Right atrium auricular region (tissue), 2 donors: Measurements from ENCODE around the gene PRR12. TPM values are rescaled to one million over a fixed set of nuclear protein-coding genes. Genes with fewer than 3 reads are reported as not detected.

Experiments used
- DNase-seq: peaks from one replicate; pipeline ENCODE4 v3.0.0-alpha.2; 2019; ENCODE audit warnings: low spot score
- H3K27ac ChIP-seq, 2 donors: fragments of 200-600 bp; sonication (generic); 1 replicate in 1 of 2; 2 replicates in 1 of 2; pipeline ENCODE4 v1.5.1; 2016 to 2019
- H3K27me3 ChIP-seq, 2 donors: fragments of 200-600 bp; sonication (generic); one replicate each; pipeline versions ENCODE4 v1.5.1 to v1.6.0; 2017 to 2019
- H3K36me3 ChIP-seq: fragments of 200-600 bp; sonication (generic); one replicate; pipeline ENCODE4 v1.5.1; 2016
- H3K4me1 ChIP-seq, 2 donors: fragments of 200-600 bp; sonication (generic); one replicate each; pipeline versions ENCODE4 v1.5.1 to v1.6.0; 2017 to 2019
- H3K4me3 ChIP-seq, 2 donors: fragments of 200-600 bp; sonication (generic); 1 replicate in 1 of 2; 2 replicates in 1 of 2; pipeline ENCODE4 v1.5.1; 2017 to 2019; ENCODE audit warnings: mild to moderate bottlenecking in 1 of 2, moderate library complexity in 1 of 2
- H3K9me3 ChIP-seq, 2 donors: fragments of 200-600 bp; sonication (generic); one replicate each; pipeline ENCODE4 v1.5.1; 2019
- CTCF ChIP-seq, 2 donors: fragments of 200-600 bp; sonication (generic); IDR thresholded peaks; one replicate each; pipeline ENCODE4 v1.5.1; 2019; ENCODE audit warnings: antibody characterized with exemption in 2 of 2
- total RNA-seq, 2 donors: library from RNA; depleted of rRNA; stranded (reverse); fragments of >200 nt; gene quantifications; one replicate each; pipeline ENCODE4 v1.1.0, GENCODE V29; 2016

PRR12 gene
- total RNA-seq, 2 donors from 2014 or later, result 6.6 to 13.3 TPM

GRCh38 chr19:49655570-49656455 lies 64.8 kb downstream of the PRR12 start:
- no peaks in the 10 kb centered on the region for H3K9me3 ChIP-seq
- H3K4me3 ChIP-seq, result no peak overlapping the region
- no peaks in the 10 kb centered on the region for H3K27me3 ChIP-seq
- no peak for DNase-seq
- no peaks in the 10 kb centered on the region for H3K4me1 ChIP-seq
- peaks cover 92% of the 10 kb centered on the region for H3K36me3 ChIP-seq
- no peak overlapping the region for H3K27ac ChIP-seq
- no peak for TF ChIP-seq CTCF (IDR thresholded peaks at IDR 0.05)

GRCh38 chr19:49656456-49657109 lies 65.6 kb downstream of the PRR12 start:
- H3K27ac ChIP-seq, result no peak overlapping the region
- H3K4me3 ChIP-seq, result no peak overlapping the region
- H3K4me1 ChIP-seq, result no peaks in the 10 kb centered on the region
- no peak for DNase-seq
- no peaks in the 10 kb centered on the region for H3K9me3 ChIP-seq
- H3K27me3 ChIP-seq, result no peaks in the 10 kb centered on the region
- peaks cover 93% of the 10 kb centered on the region for H3K36me3 ChIP-seq
- no peak for TF ChIP-seq CTCF (IDR thresholded peaks at IDR 0.05)

GRCh38 chr19:49657493-49658138 lies 66.6 kb downstream of the PRR12 start:
- Histone ChIP-seq H3K4me1 (no peaks in the 10 kb centered on the region), H3K27me3 (no peaks in the 10 kb centered on the region), H3K36me3 (peaks cover 99% of the 10 kb centered on the region), H3K9me3 (no peaks in the 10 kb centered on the region), H3K27ac (no peak overlapping the region), H3K4me3 (no peak overlapping the region)
- DNase-seq, result no peak
- TF ChIP-seq CTCF (IDR thresholded peaks at IDR 0.05), result no peak

GRCh38 chr19:49658139-49658517 lies 67.1 kb downstream of the PRR12 start:
- DNase-seq, result no peak
- no peaks in the 10 kb centered on the region for H3K4me1 ChIP-seq
- no peak overlapping the region for H3K27ac ChIP-seq
- H3K4me3 ChIP-seq, result no peak overlapping the region
- H3K9me3 ChIP-seq, result no peaks in the 10 kb centered on the region
- no peaks in the 10 kb centered on the region for H3K27me3 ChIP-seq
- TF ChIP-seq CTCF (IDR thresholded peaks at IDR 0.05), result no peak
- H3K36me3 ChIP-seq, result peaks cover 96% of the 10 kb centered on the region

GRCh38 chr19:49658566-49659442 lies 67.8 kb downstream of the PRR12 start:
- Histone ChIP-seq H3K36me3 (peaks cover 89% of the 10 kb centered on the region), H3K27me3 (no peaks in the 10 kb centered on the region), H3K4me1 (peaks cover 0 to 2% of the 10 kb centered on the region in 2 donors), H3K27ac (no peak overlapping the region), H3K9me3 (no peaks in the 10 kb centered on the region), H3K4me3 (no peak overlapping the region)
- no peak for DNase-seq
- no peak for TF ChIP-seq CTCF (IDR thresholded peaks at IDR 0.05)
